Upper lobe of left lung (tissue), 4 donors: Measurements from ENCODE around the gene CXCL12.

Experiments used
- CTCF ChIP-seq, 6 experiments: fragments of 450-650 bp in 4 of 6; fragments of 200-600 bp in 2 of 6; sonication (generic) in 2 of 6; IDR thresholded peaks; one replicate each; pipeline ENCODE4 v1.5.1; 2016 to 2019; ENCODE audit warnings: antibody characterized with exemption in 6 of 6
- EP300 ChIP-seq, 4 donors: sonication (generic); formaldehyde crosslinking; IDR thresholded peaks; one replicate each; pipeline ENCODE4 v1.5.1; 2017; ENCODE audit warnings: antibody characterized with exemption in 4 of 4, control low read depth in 2 of 4

DNA sequence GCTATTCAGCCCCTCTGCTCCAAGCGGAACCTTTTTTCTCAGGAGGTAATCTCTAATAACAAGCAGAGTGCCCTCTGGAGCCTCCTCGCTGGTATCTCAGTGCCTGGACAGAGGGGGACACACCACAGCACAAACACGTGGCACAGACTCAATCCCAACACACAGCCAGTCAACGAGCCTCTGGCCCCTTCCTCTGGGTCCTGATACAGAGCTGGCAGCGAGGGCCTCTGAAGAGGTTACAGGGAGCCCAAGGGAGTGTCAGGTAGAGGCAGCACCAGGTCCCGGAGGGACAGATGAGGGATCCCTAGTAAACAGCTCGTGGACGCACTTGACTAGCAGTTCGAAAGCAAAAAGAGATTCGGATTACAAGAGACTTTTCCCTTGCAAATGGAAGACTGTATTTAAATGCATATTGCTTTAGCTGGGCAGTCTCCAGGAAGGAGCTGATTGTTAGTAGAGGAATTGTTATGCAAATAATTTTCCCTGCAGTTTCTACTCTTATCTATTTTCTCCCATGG lies 14.1 kb downstream of the CXCL12 start:
- TF ChIP-seq CTCF (IDR thresholded peaks at IDR 0.05) (no peak), EP300 (IDR thresholded peaks at IDR 0.05) (no peak)
